AG09309 (cell line): ENCODE measurements around the gene FAAP24.
"Not testable (repeated sequence)": the region's sequence is repeated elsewhere in the genome, so short reads cannot be mapped to it uniquely, and the experiment has no call there.

Experiments used
- DNase-seq: peaks from one replicate; pipeline ENCODE4 v3.0.0-alpha.2; 2010; ENCODE audit warnings: low read depth
- H3K4me3 ChIP-seq: 2 replicates; pipeline ENCODE4 v1.5.1; 2011; ENCODE audit warnings: mild to moderate bottlenecking, low read depth, low read length, moderate library complexity; ENCODE audit not compliant: control insufficient read depth
- CTCF ChIP-seq: IDR thresholded peaks from 2 replicates; pipeline ENCODE4 v1.5.1; 2011; ENCODE audit warnings: mild to moderate bottlenecking, low read depth, low read length, inconsistent platforms; ENCODE audit not compliant: insufficient read depth, control insufficient read depth; ENCODE audit errors: missing control alignments

FAAP24 gene

GRCh38 chr19:33000510-33000909, 28.5 kb downstream of the FAAP24 start:
- TF ChIP-seq CTCF = no peak
- DNase-seq = no peak
- H3K4me3 ChIP-seq = no peak overlapping the region

GRCh38 chr19:33000910-33001309, 28.9 kb downstream of the FAAP24 start:
- no peak overlapping the region for H3K4me3 ChIP-seq
- no peak for TF ChIP-seq CTCF
- DNase-seq = no peak

GRCh38 chr19:33002126-33002865, 30.3 kb downstream of the FAAP24 start:
- H3K4me3 ChIP-seq, DNase-seq: not testable (repeated sequence)

GRCh38 chr19:33003424-33004024, 31.5 kb downstream of the FAAP24 start:
- DNase-seq = not testable (repeated sequence)

GRCh38 chr19:33005440-33005839, 33.4 kb downstream of the FAAP24 start:
- TF ChIP-seq CTCF = no peak
- no peak overlapping the region for H3K4me3 ChIP-seq
- DNase-seq = no peak

More at GRCh38 chr19:33003424-33004024, 31.5 kb downstream of the FAAP24 start:
- not testable (repeated sequence) for H3K4me3 ChIP-seq

- H3K4me3 ChIP-seq = no peak overlapping the region
- DNase-seq = no peak
- no peak for TF ChIP-seq CTCF
Measured at GRCh38 chr19:33008738-33009137, 36.7 kb downstream of the FAAP24 start.

GRCh38 chr19:33010891-33011290, 38.8 kb downstream of the FAAP24 start:
- not testable (repeated sequence) for DNase-seq, H3K4me3 ChIP-seq

- no peak for TF ChIP-seq CTCF
- no peak overlapping the region for H3K4me3 ChIP-seq
- DNase-seq = no peak
Measured at GRCh38 chr19:33022472-33023116, 50.6 kb downstream of the FAAP24 start.
